K562 (cell line): Measurements from ENCODE around the gene STIL. TPM values are rescaled to one million over a fixed set of nuclear protein-coding genes. Genes with fewer than 3 reads are reported as not detected.

Experiments used
- CHD4 ChIP-seq: fragments of 200-600 bp; sonication (generic); IDR thresholded peaks from 3 replicates; pipeline ENCODE4 v1.6.1; 2012; ENCODE audit warnings: low read depth, mild to moderate bottlenecking, mixed read lengths, low read length, inconsistent platforms; ENCODE audit not compliant: insufficient read depth, insufficient replicate concordance, poor library complexity, severe bottlenecking
- ESRRA ChIP-seq: fragments of 450-650 bp; IDR thresholded peaks from 2 replicates; pipeline ENCODE4 v1.6.1; 2014; ENCODE audit warnings: low read depth, mild to moderate bottlenecking, moderate library complexity, borderline replicate concordance
- EZH2 ChIP-seq: IDR thresholded peaks from 2 replicates; pipeline ENCODE4 v1.6.1; 2012; ENCODE audit warnings: low read depth, mild to moderate bottlenecking, inconsistent platforms, low read length, borderline replicate concordance
- FOXK2 ChIP-seq, 2 experiments: fragments of 450-650 bp; IDR thresholded peaks in 1 of 2; conservative IDR thresholded peaks in 1 of 2; 2 replicates each; pipeline ENCODE4 v1.6.1; 2016; ENCODE audit warnings: low read depth in 2 of 2, mild to moderate bottlenecking in 1 of 2
- FUS ChIP-seq: fragments of 200-400 bp; formaldehyde crosslinking; optimal IDR thresholded peaks from 2 replicates; pipeline ENCODE3; 2017; ENCODE audit warnings: low read depth, low read length
- GABPA ChIP-seq: fragments of 200-800 bp; sonication (Bioruptor generic); conservative IDR thresholded peaks from 2 replicates; pipeline ENCODE4 v1.6.1; 2016; ENCODE audit warnings: low read depth, missing genetic modification characterization, missing compliant biosample characterization
- KAT7 ChIP-seq: sonication (generic); formaldehyde crosslinking; IDR thresholded peaks from 2 replicates; pipeline ENCODE4 v1.8.0; 2022; ENCODE audit warnings: missing genetic modification reagents, mild to moderate bottlenecking, borderline replicate concordance
- MCM2 ChIP-seq: fragments of 450-650 bp; IDR thresholded peaks from 2 replicates; pipeline ENCODE4 v1.6.1; 2017; ENCODE audit warnings: low read depth, mild to moderate bottlenecking
- NCOA2 ChIP-seq, 2 experiments: fragments of 450-650 bp; IDR thresholded peaks; 2 replicates each; pipeline ENCODE4 v1.6.1; 2018; ENCODE audit warnings: mild to moderate bottlenecking in 2 of 2, moderate library complexity in 1 of 2; ENCODE audit not compliant: partially characterized antibody in 2 of 2
- NR4A1 ChIP-seq, 2 experiments: fragments of 250-450 bp in 1 of 2; fragments of 450-650 bp in 1 of 2; sonication (Bioruptor Pico) in 1 of 2; IDR thresholded peaks; 2 replicates each; pipeline versions ENCODE4 v1.4.0 to v1.6.1; 2016 to 2020; ENCODE audit warnings: mild to moderate bottlenecking in 2 of 2, missing compliant biosample characterization in 1 of 2, missing genetic modification characterization in 1 of 2, moderate library complexity in 1 of 2
- POLR3G ChIP-seq: IDR thresholded peaks from 2 replicates; pipeline ENCODE4 v1.6.1; 2011; ENCODE audit not compliant: insufficient read length, insufficient replicate concordance; ENCODE audit errors: extremely low read depth
- RFX1 ChIP-seq: fragments of 450-650 bp; IDR thresholded peaks from 2 replicates; pipeline ENCODE4 v1.6.1; 2016; ENCODE audit warnings: mild to moderate bottlenecking, moderate library complexity
- SMARCC2 ChIP-seq: fragments of 450-650 bp; IDR thresholded peaks from 2 replicates; pipeline ENCODE4 v1.6.1; 2017; ENCODE audit warnings: antibody characterized with exemption, moderate library complexity, mild to moderate bottlenecking, low read depth
- SRSF3 ChIP-seq: fragments of 200-400 bp; formaldehyde crosslinking; IDR thresholded peaks from 2 replicates; pipeline ENCODE4 v1.6.1; 2016; ENCODE audit warnings: mild to moderate bottlenecking, low read length, moderate library complexity; ENCODE audit not compliant: insufficient read depth
- ZNF384 ChIP-seq: IDR thresholded peaks from 2 replicates; pipeline ENCODE4 v1.6.1; 2012; ENCODE audit warnings: low read depth, low read length, improper control_type of control experiment
- ZNF41 ChIP-seq: fragments of 250-450 bp; sonication (Bioruptor Pico); conservative IDR thresholded peaks from 2 replicates; pipeline ENCODE4 v1.4.0; 2020; ENCODE audit warnings: mild to moderate bottlenecking
- polyA plus RNA-seq, 8 experiments: library from polyadenylated mRNA; depleted of rRNA in 4 of 8; stranded (reverse) in 5 of 8; unstranded in 3 of 8; fragments of >200 nt; fragmentation: Nextera tagmentation in 2 of 8; fragmentation: Illumina TruSeq in 1 of 8; extraction: Ambion mirVana in 2 of 8; extraction: Trizol in 1 of 8; gene quantifications; 2 replicates each; pipeline versions ENCODE4 v1.2.1 to v1.2.3, GENCODE V29; 2011 to 2014; ENCODE audit warnings: inconsistent platforms in 1 of 8, missing spikeins in 1 of 8
- total RNA-seq, 7 experiments: library from RNA; depleted of rRNA in 6 of 7; stranded (reverse); fragments of >200 nt in 6 of 7; fragmentation: Illumina TruSeq in 2 of 7; extraction: Trizol in 2 of 7; gene quantifications; 2 replicates each; pipeline versions ENCODE4 v1.2.1 to v1.2.3, GENCODE V29; 2011 to 2021; ENCODE audit warnings: low replicate concordance in 1 of 7
- TF ChIP-seq, protein P1 (sequence below): sonication (generic); formaldehyde crosslinking; IDR thresholded peaks from 2 replicates; pipeline ENCODE4 v1.8.1; 2023; ENCODE audit warnings: mild to moderate bottlenecking, missing genetic modification reagents, moderate library complexity
- TF ChIP-seq, protein P2 (sequence below): fragments of 250-450 bp; sonication (Bioruptor Pico); IDR thresholded peaks from 2 replicates; pipeline ENCODE4 v1.4.0; 2020; ENCODE audit warnings: mild to moderate bottlenecking, moderate library complexity
- TF ChIP-seq, protein P3 (sequence below), 2 experiments: fragments of 450-650 bp in 1 of 2; sonication (generic) in 1 of 2; formaldehyde crosslinking in 1 of 2; IDR thresholded peaks in 1 of 2; conservative IDR thresholded peaks in 1 of 2; 2 replicates each; pipeline versions ENCODE4 v1.6.1 to v1.8.1; 2016 to 2023; ENCODE audit warnings: mild to moderate bottlenecking in 2 of 2, moderate library complexity in 2 of 2, inconsistent platforms in 1 of 2, missing genetic modification reagents in 1 of 2

Gene STIL
- total and polyA plus RNA-seq, 9 of the 15 experiments (the other 6 are each of a cell fraction or from before 2014, with no cell fraction given): 10.5 to 77.4 (median 39.6) TPM

DNA sequence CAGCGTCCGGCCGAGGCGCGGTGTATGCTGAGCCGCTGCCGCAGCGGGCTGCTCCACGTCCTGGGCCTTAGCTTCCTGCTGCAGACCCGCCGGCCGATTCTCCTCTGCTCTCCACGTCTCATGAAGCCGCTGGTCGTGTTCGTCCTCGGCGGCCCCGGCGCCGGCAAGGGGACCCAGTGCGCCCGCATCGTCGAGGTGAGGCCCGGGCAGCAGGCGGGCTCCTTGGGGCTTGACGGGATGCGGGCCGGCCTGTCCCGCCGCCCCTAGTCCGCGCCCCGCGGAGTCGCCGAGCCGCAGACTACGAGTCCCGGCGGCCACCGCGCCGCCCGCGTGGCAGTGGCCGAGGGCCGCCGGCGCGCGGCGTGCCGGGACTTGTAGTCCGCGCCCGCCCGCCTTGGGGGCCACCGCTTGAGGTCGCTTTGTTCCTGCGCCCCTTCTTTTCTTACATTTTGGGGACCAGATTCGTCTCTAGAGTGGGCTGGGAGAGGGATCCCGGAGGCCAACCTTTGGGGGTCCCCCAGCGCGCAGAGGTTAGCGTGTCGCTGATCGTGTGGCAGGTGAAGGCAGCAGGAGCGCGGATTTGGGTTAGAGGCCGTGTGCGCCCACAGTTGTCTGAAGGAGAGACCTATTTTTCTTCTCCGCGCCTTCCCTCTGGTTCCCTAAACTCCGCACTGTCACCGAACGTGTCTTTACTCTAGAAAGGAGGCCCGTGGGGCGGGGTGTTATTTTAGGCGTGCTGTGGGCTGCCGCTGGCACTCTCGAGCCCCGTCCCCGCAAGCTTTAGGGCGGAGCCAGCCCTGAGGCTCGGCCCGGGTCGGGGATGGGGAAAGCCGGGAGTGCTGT is 20.2 kb upstream of the STIL start (continued):
- TF ChIP-seq, protein P1, sequence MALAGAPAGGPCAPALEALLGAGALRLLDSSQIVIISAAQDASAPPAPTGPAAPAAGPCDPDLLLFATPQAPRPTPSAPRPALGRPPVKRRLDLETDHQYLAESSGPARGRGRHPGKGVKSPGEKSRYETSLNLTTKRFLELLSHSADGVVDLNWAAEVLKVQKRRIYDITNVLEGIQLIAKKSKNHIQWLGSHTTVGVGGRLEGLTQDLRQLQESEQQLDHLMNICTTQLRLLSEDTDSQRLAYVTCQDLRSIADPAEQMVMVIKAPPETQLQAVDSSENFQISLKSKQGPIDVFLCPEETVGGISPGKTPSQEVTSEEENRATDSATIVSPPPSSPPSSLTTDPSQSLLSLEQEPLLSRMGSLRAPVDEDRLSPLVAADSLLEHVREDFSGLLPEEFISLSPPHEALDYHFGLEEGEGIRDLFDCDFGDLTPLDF (CRISPR knock-in tag): peak; percentile 62; the same call in 1 of the 2 replicates
- TF ChIP-seq GABPA (tag): peak; percentile 56
- TF ChIP-seq ESRRA: peak; percentile 36; the same call in 1 of the 2 replicates
- no peak for TF ChIP-seq NR4A1 (CRISPR knock-in tag; IDR thresholded peaks at IDR 0.05)
- peak; percentile 31; the same call in 1 of the 2 replicates for TF ChIP-seq NR4A1 (tag; IDR thresholded peaks at IDR 0.05)
- peak; percentile 41 for TF ChIP-seq FUS
- TF ChIP-seq CHD4: no peak
- TF ChIP-seq, protein P2, sequence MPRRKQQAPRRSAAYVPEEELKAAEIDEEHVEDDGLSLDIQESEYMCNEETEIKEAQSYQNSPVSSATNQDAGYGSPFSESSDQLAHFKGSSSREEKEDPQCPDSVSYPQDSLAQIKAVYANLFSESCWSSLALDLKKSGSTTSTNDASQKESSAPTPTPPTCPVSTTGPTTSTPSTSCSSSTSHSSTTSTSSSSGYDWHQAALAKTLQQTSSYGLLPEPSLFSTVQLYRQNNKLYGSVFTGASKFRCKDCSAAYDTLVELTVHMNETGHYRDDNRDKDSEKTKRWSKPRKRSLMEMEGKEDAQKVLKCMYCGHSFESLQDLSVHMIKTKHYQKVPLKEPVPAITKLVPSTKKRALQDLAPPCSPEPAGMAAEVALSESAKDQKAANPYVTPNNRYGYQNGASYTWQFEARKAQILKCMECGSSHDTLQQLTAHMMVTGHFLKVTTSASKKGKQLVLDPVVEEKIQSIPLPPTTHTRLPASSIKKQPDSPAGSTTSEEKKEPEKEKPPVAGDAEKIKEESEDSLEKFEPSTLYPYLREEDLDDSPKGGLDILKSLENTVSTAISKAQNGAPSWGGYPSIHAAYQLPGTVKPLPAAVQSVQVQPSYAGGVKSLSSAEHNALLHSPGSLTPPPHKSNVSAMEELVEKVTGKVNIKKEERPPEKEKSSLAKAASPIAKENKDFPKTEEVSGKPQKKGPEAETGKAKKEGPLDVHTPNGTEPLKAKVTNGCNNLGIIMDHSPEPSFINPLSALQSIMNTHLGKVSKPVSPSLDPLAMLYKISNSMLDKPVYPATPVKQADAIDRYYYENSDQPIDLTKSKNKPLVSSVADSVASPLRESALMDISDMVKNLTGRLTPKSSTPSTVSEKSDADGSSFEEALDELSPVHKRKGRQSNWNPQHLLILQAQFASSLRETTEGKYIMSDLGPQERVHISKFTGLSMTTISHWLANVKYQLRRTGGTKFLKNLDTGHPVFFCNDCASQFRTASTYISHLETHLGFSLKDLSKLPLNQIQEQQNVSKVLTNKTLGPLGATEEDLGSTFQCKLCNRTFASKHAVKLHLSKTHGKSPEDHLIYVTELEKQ (CRISPR knock-in tag): no peak
- 0 out of 2 replicates have a peak, but pooled peaks have one; percentile 18 for TF ChIP-seq SRSF3
- no peak for TF ChIP-seq EZH2
- TF ChIP-seq, protein P3, sequence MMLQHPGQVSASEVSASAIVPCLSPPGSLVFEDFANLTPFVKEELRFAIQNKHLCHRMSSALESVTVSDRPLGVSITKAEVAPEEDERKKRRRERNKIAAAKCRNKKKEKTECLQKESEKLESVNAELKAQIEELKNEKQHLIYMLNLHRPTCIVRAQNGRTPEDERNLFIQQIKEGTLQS (IDR thresholded peaks at IDR 0.05): no peak
- TF ChIP-seq, protein P3 (CRISPR knock-in tag; conservative IDR thresholded peaks at IDR 0.05): peak; percentile 6
- no peak for TF ChIP-seq FOXK2 (conservative IDR thresholded peaks at IDR 0.05 in 1 of 2, IDR thresholded peaks at IDR 0.05 in 1 of 2; ENCODE audit: low read depth in 2 of 2)
- no peak for TF ChIP-seq POLR3G
- peak; percentile 62; the same call in 1 of the 2 replicates for TF ChIP-seq KAT7 (CRISPR knock-in tag)
- no peak for TF ChIP-seq NCOA2 (IDR thresholded peaks at IDR 0.05; ENCODE audit: partially characterized antibody in 2 of 2)
- 0 out of 2 replicates have a peak, but pooled peaks have one; percentile 3 for TF ChIP-seq ZNF384
- TF ChIP-seq MCM2: no peak
- no peak for TF ChIP-seq SMARCC2
- 0 out of 2 replicates have a peak, but pooled peaks have one; percentile 40 for TF ChIP-seq ZNF41 (CRISPR knock-in tag)
- TF ChIP-seq RFX1: no peak
